H54 (cell line): ENCODE results near the gene DDN.

Source experiments
- DNase-seq: peaks from one replicate; pipeline ENCODE4 v3.0.0; 2011; ENCODE audit warnings: low spot score, mixed read lengths; ENCODE audit not compliant: insufficient read length
- FAIRE-seq: peaks from 3 replicates; lab custom pipeline; 2011; peaks lifted over from hg19 to GRCh38; lab: Jason Lieb, UNC
- POLR2A ChIP-seq: IDR thresholded peaks from 2 replicates; pipeline ENCODE4 v1.6.1; 2011; ENCODE audit warnings: low read depth, mild to moderate bottlenecking, low read length

The DDN gene

DNA sequence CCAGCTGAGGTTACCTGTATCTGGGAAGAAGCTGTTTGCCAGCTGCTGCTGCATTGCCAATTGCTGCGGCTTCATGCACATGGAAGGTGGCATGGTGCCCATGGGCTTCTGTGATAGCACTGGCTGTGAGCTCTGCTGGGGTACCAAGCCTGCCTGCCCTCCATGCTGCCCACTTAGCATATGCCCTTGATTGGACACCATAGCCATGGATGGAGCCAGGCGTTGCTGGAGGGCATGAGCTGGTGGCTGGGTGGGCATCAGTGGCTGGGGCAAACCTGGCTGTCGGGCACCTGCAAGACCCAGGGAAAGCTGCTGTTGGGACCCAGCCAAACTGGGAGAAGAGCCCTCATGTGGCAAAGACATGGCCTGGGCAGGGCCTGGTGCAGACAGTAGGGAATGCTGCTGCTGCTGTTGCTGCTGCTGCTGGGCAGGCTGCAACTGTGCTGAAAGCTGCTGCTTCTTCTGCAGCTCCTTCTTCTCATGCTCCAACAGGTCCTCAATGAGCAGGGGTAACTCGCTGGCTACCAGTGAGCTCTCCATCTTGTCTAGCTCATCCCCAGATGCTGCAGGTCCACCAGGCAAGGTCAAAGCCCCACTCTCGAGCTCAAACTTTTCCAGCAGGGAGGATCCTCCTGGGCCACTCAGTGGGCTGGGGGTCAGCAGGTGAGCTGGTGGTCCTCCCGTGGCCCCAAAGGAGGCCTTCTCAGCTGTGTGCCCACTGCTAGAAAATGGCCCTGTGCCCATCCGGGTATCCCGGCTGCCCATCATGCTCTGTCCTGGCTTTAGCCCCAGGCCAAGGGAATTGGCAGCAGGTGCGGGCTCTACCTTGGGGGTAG, 38.2 kb upstream of the DDN start:
- no peak for TF ChIP-seq POLR2A
- DNase-seq (no peak), FAIRE-seq (no peak)

DNA sequence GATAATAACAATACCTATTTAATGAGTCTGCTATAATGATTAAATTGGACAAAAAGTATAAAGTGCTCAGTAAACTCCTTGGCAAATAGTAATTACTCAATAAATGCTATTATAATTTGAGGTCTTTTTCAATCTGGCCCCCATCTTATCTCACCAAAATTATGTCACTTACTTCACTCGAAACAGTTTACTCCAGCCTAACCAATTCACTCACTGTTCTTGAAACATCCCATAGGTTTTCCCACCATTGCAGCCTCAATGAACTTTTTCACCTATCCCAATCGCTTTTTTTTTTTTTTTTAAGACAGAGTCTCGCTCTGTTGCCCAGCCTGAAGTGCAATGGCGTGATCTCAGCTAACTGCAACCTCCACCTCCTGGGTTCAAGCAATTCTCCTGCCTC, 36.9 kb upstream of the DDN start:
- no peak for DNase-seq
- no peak for FAIRE-seq
- TF ChIP-seq POLR2A, result no peak

DNA sequence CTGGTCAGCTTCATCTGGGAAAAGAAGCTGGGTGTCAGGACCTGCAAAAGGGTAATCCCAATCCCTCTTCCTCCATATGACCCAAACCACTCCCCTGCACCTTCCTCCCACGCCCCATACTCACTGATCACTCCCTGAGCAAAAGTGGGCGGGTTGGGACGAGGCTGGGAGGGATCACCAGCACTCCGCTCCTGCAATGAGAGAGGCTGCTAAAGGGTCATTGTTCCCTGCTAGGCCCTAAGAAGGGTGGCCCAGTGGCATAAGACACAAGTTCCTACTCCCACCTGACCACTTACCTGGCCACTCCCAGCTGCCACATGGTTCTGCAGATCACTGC, 35.1 kb upstream of the DDN start:
- no peak for TF ChIP-seq POLR2A
- DNase-seq, result no peak
- no peak for FAIRE-seq

DNA sequence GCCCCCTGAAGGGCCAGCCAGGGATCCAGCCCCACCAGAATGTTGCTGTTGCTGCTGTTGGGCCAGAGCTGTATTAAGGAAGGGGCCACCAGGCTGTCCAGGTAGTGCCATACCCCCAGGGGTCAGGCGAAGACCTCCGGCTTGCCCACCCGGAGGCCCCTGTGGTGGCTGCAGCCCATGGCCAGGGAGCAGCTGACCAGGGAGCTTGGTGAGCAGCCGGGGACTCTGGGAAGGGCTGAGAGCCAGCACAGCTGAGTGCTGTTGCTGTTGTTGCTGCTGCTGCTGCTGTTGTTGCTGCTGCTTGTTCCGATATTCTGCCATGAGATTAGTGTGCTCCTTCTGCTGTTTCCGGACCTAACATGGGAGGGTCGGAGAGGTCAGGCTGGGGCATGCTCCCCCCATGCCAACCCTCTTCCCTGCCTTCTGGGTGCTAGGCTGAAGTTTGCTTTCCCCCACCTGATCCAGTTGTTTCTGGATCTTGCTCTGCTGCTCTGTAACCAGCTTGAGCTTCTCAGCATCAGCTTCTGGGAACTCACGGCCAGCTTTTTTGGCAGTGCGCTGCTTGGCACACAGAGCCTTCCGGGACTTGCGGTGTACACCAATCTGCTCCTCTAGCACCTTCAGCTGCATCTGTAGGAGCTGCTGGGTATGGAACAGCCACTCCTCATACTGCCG, 34.6 kb upstream of the DDN start:
- DNase-seq, result no peak
- no peak for FAIRE-seq
- TF ChIP-seq POLR2A, result no peak

GRCh38 chr12:49032679-49033447, 33.7 kb upstream of the DDN start:
- FAIRE-seq, result no peak
- no peak for TF ChIP-seq POLR2A
- DNase-seq, result no peak

GRCh38 chr12:49032276-49032675, 33.1 kb upstream of the DDN start:
- FAIRE-seq (no peak), DNase-seq (no peak)
- TF ChIP-seq POLR2A, result no peak

GRCh38 chr12:49031573-49032161, 32.5 kb upstream of the DDN start:
- FAIRE-seq (no peak), DNase-seq (no peak)
- no peak for TF ChIP-seq POLR2A

DNA sequence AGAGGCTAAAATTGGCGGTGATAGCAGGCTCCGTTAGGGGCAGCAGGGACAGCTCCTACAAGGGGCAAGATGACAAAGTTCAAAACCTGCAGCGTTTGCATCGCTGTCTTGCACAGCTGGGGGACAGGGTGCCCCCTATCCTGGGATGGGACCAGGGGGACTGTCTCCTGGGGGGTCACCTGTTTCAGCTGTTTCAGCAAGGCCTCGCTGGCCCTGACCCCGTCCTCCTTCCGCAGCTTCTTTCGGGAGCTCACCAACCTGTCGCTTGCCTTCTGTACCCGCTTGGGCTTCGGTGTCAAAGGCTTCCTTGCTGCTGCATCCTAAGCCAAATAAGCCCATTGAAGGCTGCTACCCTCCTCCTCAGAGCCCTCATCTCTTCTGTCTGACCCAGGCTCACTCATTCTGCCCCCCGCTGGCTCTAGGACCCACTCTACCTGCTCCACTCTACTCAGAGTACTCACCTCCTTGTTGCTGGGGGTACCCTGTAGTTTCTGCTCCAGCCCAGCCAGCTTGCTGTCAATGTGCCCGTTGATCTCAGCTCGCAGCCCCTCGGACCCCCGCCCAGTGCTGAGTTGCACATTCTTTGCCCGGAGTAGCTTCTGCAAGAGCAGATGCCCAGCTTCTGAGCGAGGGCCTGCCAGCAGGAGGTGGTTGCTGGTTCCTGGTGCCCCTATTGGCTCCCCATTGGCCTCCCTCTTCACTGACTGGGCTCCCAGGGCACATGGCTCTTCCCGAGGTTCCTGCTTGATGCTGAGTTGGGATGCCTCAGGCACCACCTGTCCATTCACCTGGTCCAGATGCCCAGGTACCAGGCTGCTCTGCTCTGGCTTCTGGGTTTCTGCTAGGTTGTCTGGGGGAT, 31.8 kb upstream of the DDN start:
- TF ChIP-seq POLR2A, result no peak
- no peak for FAIRE-seq
- DNase-seq, result no peak

GRCh38 chr12:49030119-49030518, 30.9 kb upstream of the DDN start:
- no peak for TF ChIP-seq POLR2A
- no peak for FAIRE-seq
- DNase-seq, result no peak

DNA sequence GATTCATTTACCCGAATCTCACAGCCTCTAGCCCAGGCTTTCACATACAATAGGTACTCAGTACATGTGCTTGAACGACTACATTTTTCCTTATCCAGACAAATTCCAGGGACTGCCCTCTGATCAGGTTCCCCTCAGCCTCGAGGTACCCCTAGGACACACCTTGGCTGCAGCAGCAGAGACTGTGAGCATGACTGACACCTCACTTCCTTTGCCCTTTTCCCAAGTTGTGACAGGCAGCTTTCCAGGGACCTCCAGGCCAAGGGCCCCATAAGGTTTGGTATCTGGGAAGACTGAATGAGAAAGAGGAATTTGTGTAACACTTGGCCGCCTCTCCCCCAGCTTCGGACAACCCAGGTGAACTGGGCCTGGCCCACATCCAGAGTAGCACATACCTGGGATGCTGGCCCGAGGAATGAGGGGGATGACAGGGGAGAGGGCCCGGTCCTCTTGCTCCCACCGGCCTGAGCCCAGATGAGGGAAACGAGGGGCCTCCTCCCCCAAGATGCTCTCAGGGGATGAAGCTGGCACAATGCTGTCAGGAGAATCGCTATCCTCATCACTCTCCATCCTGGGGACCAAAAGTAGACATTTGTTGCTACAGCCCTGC, 29.6 kb upstream of the DDN start:
- TF ChIP-seq POLR2A, result no peak
- DNase-seq (no peak), FAIRE-seq (no peak)

DNA sequence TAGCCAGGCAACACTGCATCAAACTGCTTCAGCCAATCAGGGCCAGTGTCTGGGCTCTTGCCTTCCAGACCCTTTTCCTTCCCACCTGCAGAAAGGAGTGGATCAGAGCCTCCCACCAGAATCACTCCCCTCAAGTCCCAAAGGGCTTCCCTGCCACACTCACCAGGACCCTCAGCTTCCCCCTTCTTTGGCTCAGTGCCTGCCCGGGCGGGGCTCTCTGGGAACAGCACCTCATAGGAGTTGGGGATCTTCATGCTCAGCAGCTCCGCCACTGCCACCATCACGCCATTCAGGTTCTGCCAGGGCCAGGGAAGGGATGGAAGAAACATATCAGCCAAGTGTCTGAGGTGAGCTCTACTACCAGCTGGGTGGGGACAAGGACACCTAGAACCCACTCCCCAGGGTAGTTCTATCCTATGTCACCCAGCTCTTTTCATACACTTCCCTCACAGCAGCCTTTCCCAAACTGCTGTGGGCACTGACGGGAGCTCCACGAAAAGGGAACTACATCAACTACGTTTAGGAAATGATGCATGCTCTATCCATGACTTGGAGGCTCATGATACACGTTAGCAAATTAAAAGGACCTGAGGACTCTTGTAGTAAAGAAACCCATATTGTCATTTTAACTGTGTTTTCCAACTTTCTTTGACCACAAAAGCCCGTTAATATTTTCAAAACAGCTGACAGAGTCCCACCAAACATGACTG, 28.8 kb upstream of the DDN start:
- no peak for DNase-seq
- no peak for FAIRE-seq
- TF ChIP-seq POLR2A, result no peak

- TF ChIP-seq POLR2A, result no peak
- DNase-seq (no peak), FAIRE-seq (no peak)
These were observed 27.7 kb upstream of the DDN start for GRCh38 chr12:49026678-49027480.
